Gastrocnemius medialis (tissue), 4 donors: ENCODE results near the gene PAK1.

Experiments used
- POLR2A ChIP-seq, 2 donors: fragments of 450-650 bp; IDR thresholded peaks; one replicate each; pipeline ENCODE4 v1.6.1; 2017; ENCODE audit warnings: antibody characterized with exemption in 2 of 2, mild to moderate bottlenecking in 2 of 2, moderate library complexity in 2 of 2
- TF ChIP-seq, protein P1 (sequence below), 5 experiments: fragments of 450-650 bp in 3 of 5; fragments of 200-600 bp in 2 of 5; sonication (generic) in 2 of 5; IDR thresholded peaks in 4 of 5; conservative IDR thresholded peaks in 1 of 5; 1 replicate in 4 of 5; 2 replicates in 1 of 5; pipeline ENCODE4 v1.5.1; 2016 to 2019; ENCODE audit warnings: antibody characterized with exemption in 5 of 5, mild to moderate bottlenecking in 3 of 5, moderate library complexity in 3 of 5

DNA sequence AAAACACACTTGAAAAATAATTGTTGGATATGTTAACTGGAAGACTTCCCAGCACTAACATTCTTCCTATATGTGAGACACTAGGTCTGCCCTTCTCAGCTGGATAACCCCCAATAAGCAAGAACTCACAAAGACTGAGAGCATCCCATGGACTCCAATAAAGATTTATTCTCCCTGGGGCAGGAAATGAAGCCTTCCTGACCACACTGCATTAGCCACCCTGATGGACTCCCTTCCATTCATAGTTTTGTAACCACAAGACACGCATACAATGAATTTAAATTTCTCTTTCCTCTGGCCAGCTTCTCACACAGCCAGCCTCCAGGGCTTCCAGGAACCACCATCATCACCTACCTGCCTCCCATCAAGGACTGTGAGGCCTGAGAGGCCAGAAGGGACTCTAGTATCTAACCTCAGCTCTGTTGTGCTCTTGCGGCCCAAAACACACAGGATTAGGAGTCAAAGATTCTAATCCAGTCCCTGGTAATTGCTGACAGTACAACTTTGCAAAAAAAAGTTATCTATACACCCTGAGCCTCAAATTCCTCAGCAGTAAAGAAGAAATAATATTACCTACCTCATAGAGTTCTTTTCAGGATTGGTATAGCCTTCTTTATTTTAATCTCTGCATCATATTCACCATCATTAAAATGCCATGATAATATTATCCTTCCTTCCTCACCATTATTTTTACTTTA is 126.8 kb downstream of the PAK1 start:
- TF ChIP-seq, protein P1, sequence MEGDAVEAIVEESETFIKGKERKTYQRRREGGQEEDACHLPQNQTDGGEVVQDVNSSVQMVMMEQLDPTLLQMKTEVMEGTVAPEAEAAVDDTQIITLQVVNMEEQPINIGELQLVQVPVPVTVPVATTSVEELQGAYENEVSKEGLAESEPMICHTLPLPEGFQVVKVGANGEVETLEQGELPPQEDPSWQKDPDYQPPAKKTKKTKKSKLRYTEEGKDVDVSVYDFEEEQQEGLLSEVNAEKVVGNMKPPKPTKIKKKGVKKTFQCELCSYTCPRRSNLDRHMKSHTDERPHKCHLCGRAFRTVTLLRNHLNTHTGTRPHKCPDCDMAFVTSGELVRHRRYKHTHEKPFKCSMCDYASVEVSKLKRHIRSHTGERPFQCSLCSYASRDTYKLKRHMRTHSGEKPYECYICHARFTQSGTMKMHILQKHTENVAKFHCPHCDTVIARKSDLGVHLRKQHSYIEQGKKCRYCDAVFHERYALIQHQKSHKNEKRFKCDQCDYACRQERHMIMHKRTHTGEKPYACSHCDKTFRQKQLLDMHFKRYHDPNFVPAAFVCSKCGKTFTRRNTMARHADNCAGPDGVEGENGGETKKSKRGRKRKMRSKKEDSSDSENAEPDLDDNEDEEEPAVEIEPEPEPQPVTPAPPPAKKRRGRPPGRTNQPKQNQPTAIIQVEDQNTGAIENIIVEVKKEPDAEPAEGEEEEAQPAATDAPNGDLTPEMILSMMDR (IDR thresholded peaks at IDR 0.05 in 4 of 5, conservative IDR thresholded peaks at IDR 0.05 in 1 of 5): no peak
- TF ChIP-seq POLR2A (IDR thresholded peaks at IDR 0.05): no peak
